Effector memory CD4-positive, alpha-beta T cell (primary cell): ENCODE data around the gene TMEM169.
A peak's percentile ranks its signal among the peaks of the same experiment; 100 is the strongest.

ENCODE experiments used
- DNase-seq, 3 donors: peaks; one replicate each; pipeline ENCODE4 v3.0.0-alpha.2; 2020
- H3K27ac ChIP-seq: 2 replicates; pipeline ENCODE4 v1.7.0; 2013; ENCODE audit warnings: mild to moderate bottlenecking, low read length, moderate library complexity; ENCODE audit not compliant: insufficient read depth, poor library complexity, severe bottlenecking
- H3K27me3 ChIP-seq: replicated peaks from 2 replicates; pipeline ENCODE4 v1.7.0; 2013; ENCODE audit warnings: mild to moderate bottlenecking, low read length; ENCODE audit not compliant: insufficient read depth, control insufficient read depth, poor library complexity, severe bottlenecking
- H3K36me3 ChIP-seq: 2 replicates; pipeline ENCODE4 v1.7.0; 2013; ENCODE audit warnings: mild to moderate bottlenecking, low read length, moderate library complexity; ENCODE audit not compliant: control insufficient read depth, insufficient read depth
- H3K4me1 ChIP-seq: 2 replicates; pipeline ENCODE4 v1.7.0; 2013; ENCODE audit warnings: low read length, mild to moderate bottlenecking; ENCODE audit not compliant: control insufficient read depth, insufficient read depth, poor library complexity, severe bottlenecking
- H3K4me3 ChIP-seq: 2 replicates; pipeline ENCODE4 v1.7.0; 2013; ENCODE audit warnings: low read length, low read depth, mild to moderate bottlenecking; ENCODE audit not compliant: insufficient read depth, poor library complexity, severe bottlenecking
- H3K9me3 ChIP-seq: 2 replicates; pipeline ENCODE4 v1.7.0; 2013; ENCODE audit warnings: mild to moderate bottlenecking, low read length, moderate library complexity; ENCODE audit not compliant: control insufficient read depth

TMEM169 gene

GRCh38 chr2:216081012-216081411 is 707 bp upstream of the TMEM169 start:
- Histone ChIP-seq H3K9me3 (no peaks in the 10 kb centered on the region), H3K36me3 (no peaks in the 10 kb centered on the region), H3K27me3 (no peaks in the 10 kb centered on the region), H3K27ac (peak overlapping the region; percentile 68), H3K4me1 (peaks cover 30% of the 10 kb centered on the region), H3K4me3 (peak overlapping the region; percentile 69)
- no peak for DNase-seq

GRCh38 chr2:216082117-216082711 is 495 bp downstream of the TMEM169 start:
- peak overlapping the region; percentile 69 for H3K4me3 ChIP-seq
- no peak for DNase-seq
- H3K4me1 ChIP-seq, result peaks cover 30% of the 10 kb centered on the region
- H3K9me3 ChIP-seq, result no peaks in the 10 kb centered on the region
- no peaks in the 10 kb centered on the region for H3K27me3 ChIP-seq
- peak overlapping the region; percentile 68 for H3K27ac ChIP-seq
- no peaks in the 10 kb centered on the region for H3K36me3 ChIP-seq

DNA sequence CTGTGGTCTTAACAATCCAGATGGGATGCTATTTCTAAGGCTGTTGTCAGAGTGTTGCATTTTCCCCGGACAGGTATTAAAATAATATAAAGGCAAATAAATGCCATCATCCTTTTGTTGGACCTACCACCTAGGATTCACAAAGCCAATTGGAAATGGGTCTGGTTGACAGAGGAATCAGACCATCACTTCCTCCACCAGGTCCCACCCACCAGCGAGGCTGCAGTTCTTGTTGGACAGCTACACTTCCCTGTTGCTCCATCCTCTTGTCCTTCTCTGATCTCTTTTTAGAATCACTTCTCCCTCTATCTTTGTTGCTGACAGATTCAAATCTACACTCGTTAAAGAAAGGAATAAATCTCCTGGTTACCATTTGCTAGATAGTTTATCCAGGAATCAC is 1.1 kb downstream of the TMEM169 start:
- Histone ChIP-seq H3K9me3 (no peaks in the 10 kb centered on the region), H3K27me3 (no peaks in the 10 kb centered on the region), H3K4me1 (peaks cover 30% of the 10 kb centered on the region), H3K27ac (peak overlapping the region; percentile 68), H3K36me3 (no peaks in the 10 kb centered on the region), H3K4me3 (peak overlapping the region; percentile 69)
- no peak for DNase-seq

DNA sequence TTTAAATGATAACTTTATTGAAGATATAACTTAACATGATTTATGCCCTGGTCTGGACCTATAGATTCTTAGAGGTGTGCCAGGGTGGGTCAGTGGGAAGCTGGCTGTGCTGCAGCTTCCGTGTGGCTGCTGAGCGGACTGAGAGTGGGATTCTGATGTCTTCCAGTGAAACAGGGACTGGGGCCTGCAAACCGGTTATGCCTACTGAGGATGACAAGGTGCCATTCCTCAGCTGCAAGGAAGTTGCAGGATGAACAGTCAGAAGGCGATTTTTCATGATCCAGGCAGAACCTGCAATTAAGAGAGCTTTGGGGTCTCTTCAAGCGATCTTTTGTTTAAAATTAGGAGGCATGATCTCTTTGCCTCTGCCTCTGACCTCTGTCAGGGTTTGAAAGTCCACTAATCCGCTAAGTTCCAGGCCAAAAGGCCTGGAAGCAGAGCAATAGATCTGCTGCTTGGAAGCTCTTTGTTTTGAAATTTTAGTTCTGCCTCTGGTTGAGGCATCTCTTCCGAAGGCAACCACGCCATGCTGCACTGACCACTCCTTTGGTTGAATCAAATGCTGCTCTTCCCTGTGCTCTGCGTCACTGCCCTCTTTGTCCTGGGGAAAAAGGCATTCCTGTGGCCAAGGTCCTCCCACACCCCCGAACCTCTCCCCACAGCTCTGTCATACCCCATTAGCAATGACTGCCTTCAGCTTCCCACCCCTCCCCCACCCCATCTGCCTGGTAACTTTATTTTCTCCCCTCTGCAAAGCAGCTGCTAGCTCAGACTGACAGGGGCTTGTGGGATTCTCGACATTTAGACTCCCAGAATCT is 2.0 kb downstream of the TMEM169 start:
- peaks cover 30% of the 10 kb centered on the region for H3K4me1 ChIP-seq
- no peaks in the 10 kb centered on the region for H3K27me3 ChIP-seq
- DNase-seq, result no peak
- no peak overlapping the region for H3K4me3 ChIP-seq
- no peaks in the 10 kb centered on the region for H3K9me3 ChIP-seq
- H3K36me3 ChIP-seq, result no peaks in the 10 kb centered on the region
- peak overlapping the region; percentile 52 for H3K27ac ChIP-seq

GRCh38 chr2:216084547-216084946 is 2.8 kb downstream of the TMEM169 start:
- H3K4me3 ChIP-seq, result peak overlapping the region; percentile 10
- H3K36me3 ChIP-seq, result no peaks in the 10 kb centered on the region
- H3K4me1 ChIP-seq, result peaks cover 30% of the 10 kb centered on the region
- peak in 1 of 3 donors; percentile 5 for DNase-seq
- no peaks in the 10 kb centered on the region for H3K9me3 ChIP-seq
- H3K27ac ChIP-seq, result peak overlapping the region; percentile 52
- H3K27me3 ChIP-seq, result no peaks in the 10 kb centered on the region

DNA sequence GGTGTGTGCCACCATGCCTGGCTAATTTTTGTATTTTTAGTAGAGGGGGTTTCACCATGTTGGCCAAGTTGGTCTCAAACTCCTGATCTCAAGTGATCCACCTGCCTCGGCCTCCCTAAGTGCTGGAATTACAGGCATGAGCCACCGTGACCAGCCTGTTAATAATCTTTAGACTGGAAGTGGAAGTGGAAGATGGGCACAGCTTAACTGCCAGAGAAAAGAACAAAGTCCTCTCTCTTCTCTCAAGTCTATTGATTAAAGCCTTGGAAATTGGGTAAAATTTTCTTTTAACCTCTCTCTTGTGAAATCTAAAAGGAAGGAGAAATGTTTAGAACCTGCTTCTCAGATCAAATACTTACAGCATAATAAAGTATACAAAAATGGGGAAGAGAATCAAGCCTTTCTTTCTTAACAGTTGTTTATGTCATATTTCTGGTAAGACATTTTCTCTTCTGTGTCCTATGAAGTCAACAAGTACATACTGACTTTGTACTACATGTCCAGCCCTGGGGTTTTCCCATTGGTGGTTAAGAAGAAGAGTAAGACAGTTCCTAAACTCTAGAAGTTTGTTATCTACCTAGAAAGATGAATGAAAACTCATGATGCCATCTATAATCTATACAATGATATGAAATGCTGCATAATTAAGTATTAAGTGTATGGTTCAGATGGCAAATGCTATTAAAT is 4.6 kb downstream of the TMEM169 start:
- Histone ChIP-seq H3K9me3 (no peaks in the 10 kb centered on the region), H3K36me3 (no peaks in the 10 kb centered on the region), H3K27ac (no peak overlapping the region), H3K27me3 (no peaks in the 10 kb centered on the region), H3K4me3 (no peak overlapping the region), H3K4me1 (peaks cover 22% of the 10 kb centered on the region)
- no peak for DNase-seq

- Histone ChIP-seq H3K4me3 (no peak overlapping the region), H3K4me1 (no peaks in the 10 kb centered on the region), H3K9me3 (no peaks in the 10 kb centered on the region), H3K27me3 (no peaks in the 10 kb centered on the region), H3K27ac (no peak overlapping the region), H3K36me3 (no peaks in the 10 kb centered on the region)
- no peak for DNase-seq
These were observed 8.7 kb downstream of the TMEM169 start for GRCh38 chr2:216090369-216090786.

DNA sequence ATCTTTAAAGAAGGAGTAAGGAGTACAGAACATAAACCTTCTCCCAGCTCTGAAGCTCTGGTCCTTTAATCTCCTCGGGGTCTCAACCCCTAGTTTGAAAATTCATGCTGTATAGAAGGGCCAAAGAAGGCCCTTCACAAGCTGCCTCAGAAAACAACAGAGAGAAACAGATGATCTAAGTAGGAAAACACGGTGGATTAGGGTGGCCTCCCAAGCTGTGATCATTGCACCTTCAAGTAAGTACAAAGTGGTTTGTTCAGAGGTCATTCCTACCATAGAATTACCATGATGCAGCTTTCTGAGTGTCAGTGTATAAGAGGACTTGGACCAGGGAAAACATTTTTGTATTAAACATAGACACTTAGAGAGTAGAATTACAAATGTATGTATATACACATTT is 10.9 kb downstream of the TMEM169 start:
- no peak overlapping the region for H3K27ac ChIP-seq
- no peaks in the 10 kb centered on the region for H3K9me3 ChIP-seq
- no peaks in the 10 kb centered on the region for H3K27me3 ChIP-seq
- H3K4me3 ChIP-seq, result no peak overlapping the region
- H3K4me1 ChIP-seq, result no peaks in the 10 kb centered on the region
- H3K36me3 ChIP-seq, result peaks cover 3% of the 10 kb centered on the region
- DNase-seq, result no peak

- H3K36me3 ChIP-seq, result peaks cover 3% of the 10 kb centered on the region
- no peak overlapping the region for H3K27ac ChIP-seq
- H3K27me3 ChIP-seq, result no peaks in the 10 kb centered on the region
- no peak for DNase-seq
- no peaks in the 10 kb centered on the region for H3K4me1 ChIP-seq
- no peak overlapping the region for H3K4me3 ChIP-seq
- no peaks in the 10 kb centered on the region for H3K9me3 ChIP-seq
These were observed 13.0 kb downstream of the TMEM169 start for GRCh38 chr2:216094701-216095100.
